Osteocyte (in vitro differentiated cells): ENCODE measurements around the gene ADH1B. TPM values are rescaled to one million over a fixed set of nuclear protein-coding genes. Genes with fewer than 3 reads are reported as not detected.
"Not testable (repeated sequence)": the region's sequence is repeated elsewhere in the genome, so short reads cannot be mapped to it uniquely, and the experiment has no call there.

ENCODE experiments used
- DNase-seq: peaks from one replicate; pipeline ENCODE4 v3.0.0; 2021; ENCODE audit warnings: mixed read lengths; ENCODE audit not compliant: unreplicated experiment; ENCODE audit errors: extremely low spot score
- H3K27ac Mint-ChIP-seq: one replicate; pipeline ENCODE4 v1.8.0; 2021; ENCODE audit warnings: mild to moderate bottlenecking, mixed read lengths; ENCODE audit not compliant: unreplicated experiment
- H3K27me3 Mint-ChIP-seq: one replicate; pipeline ENCODE4 v1.8.0; 2021; ENCODE audit warnings: mixed read lengths; ENCODE audit not compliant: unreplicated experiment
- H3K36me3 Mint-ChIP-seq: one replicate; pipeline ENCODE4 v1.8.0; 2021; ENCODE audit warnings: mixed read lengths; ENCODE audit not compliant: unreplicated experiment
- H3K4me1 Mint-ChIP-seq: one replicate; pipeline ENCODE4 v1.8.0; 2021; ENCODE audit warnings: mixed read lengths; ENCODE audit not compliant: unreplicated experiment
- H3K4me3 Mint-ChIP-seq: one replicate; pipeline ENCODE4 v1.8.0; 2021; ENCODE audit warnings: mild to moderate bottlenecking, moderate library complexity, mixed read lengths; ENCODE audit not compliant: unreplicated experiment
- H3K9me3 Mint-ChIP-seq: one replicate; pipeline ENCODE4 v1.8.0; 2021; ENCODE audit warnings: mixed read lengths; ENCODE audit not compliant: unreplicated experiment
- total RNA-seq: library from RNA; stranded (reverse); gene quantifications from 2 replicates; pipeline ENCODE4 v1.2.1, GENCODE V29; 2021
- TF ChIP-seq, protein P1 (sequence below): fragments of 200-600 bp; sonication (generic); IDR thresholded peaks from 2 replicates; pipeline ENCODE4 v1.5.0; 2021; ENCODE audit warnings: antibody characterized with exemption, mild to moderate bottlenecking, moderate library complexity

ADH1B gene
- total RNA-seq, 1 donor from 2014 or later: 8.8 TPM

GRCh38 chr4:99352602-99353537, 31.7 kb upstream of the ADH1B start, which contains the start of gene ADH1C:
Gene ADH1C (minus strand): TSS chr4:99352746. CDS start chr4:99352675, 71 bp downstream.
- H3K4me3 Mint-ChIP-seq: no peak within 1 kb of the TSS
- no peaks in the 10 kb centered on the region for H3K36me3 Mint-ChIP-seq
- TF ChIP-seq, protein P1, sequence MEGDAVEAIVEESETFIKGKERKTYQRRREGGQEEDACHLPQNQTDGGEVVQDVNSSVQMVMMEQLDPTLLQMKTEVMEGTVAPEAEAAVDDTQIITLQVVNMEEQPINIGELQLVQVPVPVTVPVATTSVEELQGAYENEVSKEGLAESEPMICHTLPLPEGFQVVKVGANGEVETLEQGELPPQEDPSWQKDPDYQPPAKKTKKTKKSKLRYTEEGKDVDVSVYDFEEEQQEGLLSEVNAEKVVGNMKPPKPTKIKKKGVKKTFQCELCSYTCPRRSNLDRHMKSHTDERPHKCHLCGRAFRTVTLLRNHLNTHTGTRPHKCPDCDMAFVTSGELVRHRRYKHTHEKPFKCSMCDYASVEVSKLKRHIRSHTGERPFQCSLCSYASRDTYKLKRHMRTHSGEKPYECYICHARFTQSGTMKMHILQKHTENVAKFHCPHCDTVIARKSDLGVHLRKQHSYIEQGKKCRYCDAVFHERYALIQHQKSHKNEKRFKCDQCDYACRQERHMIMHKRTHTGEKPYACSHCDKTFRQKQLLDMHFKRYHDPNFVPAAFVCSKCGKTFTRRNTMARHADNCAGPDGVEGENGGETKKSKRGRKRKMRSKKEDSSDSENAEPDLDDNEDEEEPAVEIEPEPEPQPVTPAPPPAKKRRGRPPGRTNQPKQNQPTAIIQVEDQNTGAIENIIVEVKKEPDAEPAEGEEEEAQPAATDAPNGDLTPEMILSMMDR: no peak
- no peak for DNase-seq
- no peaks in the 10 kb centered on the region for H3K27me3 Mint-ChIP-seq
- H3K9me3 Mint-ChIP-seq: peaks cover 9% of the 10 kb centered on the region
- no peaks in the 10 kb centered on the region for H3K4me1 Mint-ChIP-seq
- no peak within 1 kb of the TSS for H3K27ac Mint-ChIP-seq

- Mint-ChIP-seq H3K9me3 (peaks cover 6% of the 10 kb centered on the region), H3K27me3 (no peaks in the 10 kb centered on the region), H3K4me1 (no peaks in the 10 kb centered on the region), H3K36me3 (no peaks in the 10 kb centered on the region), H3K27ac (no peak overlapping the region), H3K4me3 (no peak overlapping the region)
- DNase-seq: no peak
- TF ChIP-seq, protein P1: no peak
Measured at GRCh38 chr4:99351487-99351886, 30.3 kb upstream of the ADH1B start.

DNA sequence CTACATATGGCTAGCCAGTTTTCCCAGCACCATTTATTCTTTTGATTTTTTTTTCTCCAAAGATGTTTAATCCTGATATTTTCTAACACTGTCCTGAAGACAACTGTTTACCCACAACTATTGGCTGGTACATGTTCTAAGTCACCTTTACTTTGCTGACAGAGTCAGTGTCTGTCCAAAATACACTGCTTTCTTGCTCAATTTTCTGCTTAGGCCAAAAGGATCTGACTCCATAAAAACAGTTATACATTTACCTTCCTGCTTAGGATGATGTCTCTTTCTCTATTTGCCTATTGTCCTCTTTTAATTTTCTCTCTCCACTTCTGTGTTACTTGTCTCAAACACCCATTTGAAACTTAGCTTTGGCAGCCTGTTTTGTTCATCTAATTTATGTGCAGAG, 28.1 kb upstream of the ADH1B start:
- Mint-ChIP-seq H3K27me3 (peaks cover 5% of the 10 kb centered on the region), H3K36me3 (no peaks in the 10 kb centered on the region), H3K4me3 (no peak overlapping the region), H3K4me1 (no peaks in the 10 kb centered on the region), H3K27ac (no peak overlapping the region), H3K9me3 (no peaks in the 10 kb centered on the region)
- no peak for DNase-seq
- TF ChIP-seq, protein P1: no peak

- H3K4me1 Mint-ChIP-seq, H3K27me3 Mint-ChIP-seq, H3K36me3 Mint-ChIP-seq, H3K4me3 Mint-ChIP-seq, H3K9me3 Mint-ChIP-seq, H3K27ac Mint-ChIP-seq, DNase-seq: not testable (repeated sequence)
Measured at GRCh38 chr4:99342624-99343023, 21.4 kb upstream of the ADH1B start.

GRCh38 chr4:99341426-99341825, 20.2 kb upstream of the ADH1B start:
- Mint-ChIP-seq H3K36me3 (no peaks in the 10 kb centered on the region), H3K9me3 (no peaks in the 10 kb centered on the region), H3K27ac (no peak overlapping the region), H3K27me3 (peaks cover 8% of the 10 kb centered on the region), H3K4me3 (no peak overlapping the region), H3K4me1 (no peaks in the 10 kb centered on the region)
- DNase-seq: no peak
- TF ChIP-seq, protein P1: no peak
